ENCODE results near the gene TOE1.

TOE1 gene

DNA sequence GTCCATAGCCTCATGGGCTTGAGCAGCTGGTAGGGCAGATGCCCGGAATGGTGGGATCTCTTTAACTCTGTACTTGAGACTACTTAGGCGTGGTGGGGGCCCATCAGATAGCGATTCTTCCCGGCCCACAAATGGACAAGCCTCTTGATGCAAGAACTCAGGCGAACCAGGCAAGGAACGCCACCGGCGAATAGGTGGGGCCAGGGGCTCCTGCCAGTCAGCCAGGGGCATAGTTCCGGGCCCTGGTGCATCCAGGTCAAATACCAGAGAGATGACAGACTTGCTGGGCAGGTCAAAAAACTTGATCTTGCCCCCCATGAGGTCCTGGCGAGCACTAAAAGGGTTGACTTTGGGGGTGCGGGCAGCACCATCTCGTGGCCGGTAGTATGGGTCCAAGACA lies 5.0 kb downstream of the TOE1 start:
- WGBS (ENCODE audit: insufficient coverage): 93% methylated on average over 13 of the region's 13 CpGs
- no peak overlapping the region for H3K27ac ChIP-seq (ENCODE audit: insufficient read depth in 1 of 2, low read depth in 1 of 2, low read length in 2 of 2, poor library complexity in 1 of 2, severe bottlenecking in 2 of 2)
- no peaks in the 10 kb centered on the region for H3K27me3 ChIP-seq (replicated peaks in 2 of 5; ENCODE audit: control insufficient read depth in 4 of 5, insufficient read depth in 5 of 5, low read length in 4 of 5)
- ChIA-PET POLR2A (no interaction called here), CTCF (interaction anchor here (0.7 to 6.9 kb wide), 3 partner anchors 14 to 326 kb away, joined by 3 to 46 read pairs (median 3); no protein-coding TSS in a partner anchor)
- no peak overlapping the region for H3K4me3 ChIP-seq (ENCODE audit: control insufficient read depth in 1 of 7, extremely low read depth in 1 of 7, insufficient read depth in 4 of 7, low read depth in 2 of 7, low read length in 6 of 7)
- peaks cover 15 to 33% (median 24%) of the 10 kb centered on the region in 4 experiments for H3K4me1 ChIP-seq (ENCODE audit: control extremely low read depth in 1 of 4, control insufficient read depth in 4 of 4, insufficient read depth in 4 of 4, low read length in 3 of 4)
- H3K36me3 ChIP-seq (ENCODE audit: control insufficient read depth in 4 of 4, insufficient read depth in 4 of 4, low read length in 3 of 4): peaks cover 14 to 56% (median 47%) of the 10 kb centered on the region in 4 experiments
- no peaks in the 10 kb centered on the region for H3K9me3 ChIP-seq (ENCODE audit: control extremely low read depth in 1 of 5, control insufficient read depth in 4 of 5, insufficient read depth in 2 of 5, low read depth in 1 of 5, low read length in 4 of 5)
- no peak for DNase-seq

GRCh38 chr1:45346473-45346872 lies 6.5 kb downstream of the TOE1 start:
- no peaks in the 10 kb centered on the region for H3K27me3 ChIP-seq (replicated peaks in 2 of 5; ENCODE audit: control insufficient read depth in 4 of 5, insufficient read depth in 5 of 5, low read length in 4 of 5)
- H3K4me1 ChIP-seq (ENCODE audit: control extremely low read depth in 1 of 4, control insufficient read depth in 4 of 4, insufficient read depth in 4 of 4, low read length in 3 of 4): peaks cover 6 to 20% (median 16%) of the 10 kb centered on the region in 4 experiments
- CTCF ChIA-PET: interaction anchor here (6.9 kb wide), 1 partner anchor 13 kb away, joined by 46 read pairs; no protein-coding TSS in a partner anchor
- H3K4me3 ChIP-seq (ENCODE audit: control insufficient read depth in 1 of 7, extremely low read depth in 1 of 7, insufficient read depth in 4 of 7, low read depth in 2 of 7, low read length in 6 of 7): no peak overlapping the region
- POLR2A ChIA-PET: no interaction called here
- H3K36me3 ChIP-seq (ENCODE audit: control insufficient read depth in 4 of 4, insufficient read depth in 4 of 4, low read length in 3 of 4): peaks cover 14 to 54% (median 47%) of the 10 kb centered on the region in 4 experiments
- no CpG with 5 or more reads among the region's 2 CpGs for WGBS (ENCODE audit: insufficient coverage)
- no peak overlapping the region for H3K27ac ChIP-seq (ENCODE audit: insufficient read depth in 1 of 2, low read depth in 1 of 2, low read length in 2 of 2, poor library complexity in 1 of 2, severe bottlenecking in 2 of 2)
- no peaks in the 10 kb centered on the region for H3K9me3 ChIP-seq (ENCODE audit: control extremely low read depth in 1 of 5, control insufficient read depth in 4 of 5, insufficient read depth in 2 of 5, low read depth in 1 of 5, low read length in 4 of 5)
- no peak for DNase-seq

GRCh38 chr1:45348020-45348419 lies 8.1 kb downstream of the TOE1 start:
- no peak overlapping the region for H3K4me3 ChIP-seq (ENCODE audit: control insufficient read depth in 1 of 7, extremely low read depth in 1 of 7, insufficient read depth in 4 of 7, low read depth in 2 of 7, low read length in 6 of 7)
- WGBS (ENCODE audit: insufficient coverage): 100% methylated on average over 1 of the region's 2 CpGs
- POLR2A ChIA-PET: interaction anchor here (1.3 kb wide), 1 partner anchor 8 kb away, joined by 6 read pairs; the partner anchor contains the start of genes MUTYH and TOE1
- no peaks in the 10 kb centered on the region for H3K27me3 ChIP-seq (replicated peaks in 2 of 5; ENCODE audit: control insufficient read depth in 4 of 5, insufficient read depth in 5 of 5, low read length in 4 of 5)
- H3K36me3 ChIP-seq (ENCODE audit: control insufficient read depth in 4 of 4, insufficient read depth in 4 of 4, low read length in 3 of 4): peaks cover 7 to 38% (median 33%) of the 10 kb centered on the region in 4 experiments
- DNase-seq: no peak
- CTCF ChIA-PET: interaction anchor here (1.0 to 6.9 kb wide), 7 partner anchors 8 to 335 kb away, joined by 3 to 46 read pairs (median 5); partner anchors contain the start of genes MMACHC, MUTYH, TOE1 and UROD
- peaks cover 0 to 7% (median 3%) of the 10 kb centered on the region in 4 experiments for H3K4me1 ChIP-seq (ENCODE audit: control extremely low read depth in 1 of 4, control insufficient read depth in 4 of 4, insufficient read depth in 4 of 4, low read length in 3 of 4)
- H3K9me3 ChIP-seq (ENCODE audit: control extremely low read depth in 1 of 5, control insufficient read depth in 4 of 5, insufficient read depth in 2 of 5, low read depth in 1 of 5, low read length in 4 of 5): no peaks in the 10 kb centered on the region
- no peak overlapping the region for H3K27ac ChIP-seq (ENCODE audit: insufficient read depth in 1 of 2, low read depth in 1 of 2, low read length in 2 of 2, poor library complexity in 1 of 2, severe bottlenecking in 2 of 2)

GRCh38 chr1:45348609-45348965 lies 8.6 kb downstream of the TOE1 start:
- no peak for DNase-seq
- no peaks in the 10 kb centered on the region for H3K27me3 ChIP-seq (replicated peaks in 2 of 5; ENCODE audit: control insufficient read depth in 4 of 5, insufficient read depth in 5 of 5, low read length in 4 of 5)
- H3K4me1 ChIP-seq (ENCODE audit: control extremely low read depth in 1 of 4, control insufficient read depth in 4 of 4, insufficient read depth in 4 of 4, low read length in 3 of 4): peaks cover 0 to 10% (median 1%) of the 10 kb centered on the region in 4 experiments
- ChIA-PET POLR2A (interaction anchor here (1.3 kb wide), 1 partner anchor 8 kb away, joined by 6 read pairs; the partner anchor contains the start of genes MUTYH and TOE1), CTCF (interaction anchor here (0.8 to 6.9 kb wide), 10 partner anchors 9 to 336 kb away, joined by 3 to 46 read pairs (median 4); partner anchors contain the start of genes CCDC163, MMACHC, MUTYH and TOE1)
- no peak overlapping the region for H3K27ac ChIP-seq (ENCODE audit: insufficient read depth in 1 of 2, low read depth in 1 of 2, low read length in 2 of 2, poor library complexity in 1 of 2, severe bottlenecking in 2 of 2)
- 63% methylated on average over 1 of the region's 1 CpG for WGBS (ENCODE audit: insufficient coverage)
- H3K4me3 ChIP-seq (ENCODE audit: control insufficient read depth in 1 of 7, extremely low read depth in 1 of 7, insufficient read depth in 4 of 7, low read depth in 2 of 7, low read length in 6 of 7): no peak overlapping the region
- H3K9me3 ChIP-seq (ENCODE audit: control extremely low read depth in 1 of 5, control insufficient read depth in 4 of 5, insufficient read depth in 2 of 5, low read depth in 1 of 5, low read length in 4 of 5): no peaks in the 10 kb centered on the region
- peaks cover 3 to 32% (median 27%) of the 10 kb centered on the region in 4 experiments for H3K36me3 ChIP-seq (ENCODE audit: control insufficient read depth in 4 of 4, insufficient read depth in 4 of 4, low read length in 3 of 4)

DNA sequence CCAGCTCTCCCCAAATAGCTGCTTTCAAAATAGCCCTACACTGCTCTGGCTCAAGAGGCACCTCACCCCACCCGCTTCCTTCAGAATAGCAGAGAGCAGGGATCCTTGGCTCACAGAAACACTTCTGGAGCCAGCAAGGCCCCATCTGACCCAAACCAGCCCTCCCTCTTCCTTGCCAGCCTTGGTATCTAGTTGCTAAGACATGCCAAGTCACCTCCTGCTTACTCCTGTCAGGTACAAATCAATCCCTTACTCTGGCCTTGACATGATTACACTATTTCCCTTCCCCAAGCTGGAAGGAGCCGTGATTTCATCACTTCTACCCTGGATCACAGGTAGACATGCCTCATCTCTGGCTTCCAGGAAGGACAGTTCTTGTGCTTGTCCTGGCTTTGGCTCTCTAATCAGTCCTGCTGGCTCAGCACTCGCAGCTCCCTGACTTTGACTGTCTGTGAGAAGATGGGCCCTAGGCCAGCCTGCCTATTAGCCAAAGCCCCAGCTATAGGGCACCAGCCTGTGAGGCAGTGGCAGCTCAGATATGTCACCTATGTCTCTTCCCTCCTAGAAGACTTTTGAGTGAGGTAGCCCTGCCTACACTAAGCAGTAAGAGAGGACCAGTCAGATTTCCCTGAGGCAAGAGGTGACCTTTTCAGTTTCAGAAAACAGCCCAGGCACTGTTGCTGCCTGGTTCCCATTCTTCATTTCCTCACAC lies 9.2 kb downstream of the TOE1 start:
- peaks cover 2 to 27% (median 23%) of the 10 kb centered on the region in 4 experiments for H3K36me3 ChIP-seq (ENCODE audit: control insufficient read depth in 4 of 4, insufficient read depth in 4 of 4, low read length in 3 of 4)
- H3K27me3 ChIP-seq (replicated peaks in 2 of 5; ENCODE audit: control insufficient read depth in 4 of 5, insufficient read depth in 5 of 5, low read length in 4 of 5): no peaks in the 10 kb centered on the region
- WGBS (ENCODE audit: insufficient coverage): 87% methylated on average over 2 of the region's 3 CpGs
- peaks cover 0 to 16% (median 1%) of the 10 kb centered on the region in 4 experiments for H3K4me1 ChIP-seq (ENCODE audit: control extremely low read depth in 1 of 4, control insufficient read depth in 4 of 4, insufficient read depth in 4 of 4, low read length in 3 of 4)
- no peak overlapping the region for H3K4me3 ChIP-seq (ENCODE audit: control insufficient read depth in 1 of 7, extremely low read depth in 1 of 7, insufficient read depth in 4 of 7, low read depth in 2 of 7, low read length in 6 of 7)
- ChIA-PET CTCF (interaction anchor here (0.8 to 6.9 kb wide), 10 partner anchors 10 to 336 kb away, joined by 3 to 46 read pairs (median 4); partner anchors contain the start of genes CCDC163, MMACHC, MUTYH and TOE1), POLR2A (interaction anchor here (1.3 kb wide), 1 partner anchor 9 kb away, joined by 6 read pairs; the partner anchor contains the start of genes MUTYH and TOE1)
- no peaks in the 10 kb centered on the region for H3K9me3 ChIP-seq (ENCODE audit: control extremely low read depth in 1 of 5, control insufficient read depth in 4 of 5, insufficient read depth in 2 of 5, low read depth in 1 of 5, low read length in 4 of 5)
- no peak overlapping the region for H3K27ac ChIP-seq (ENCODE audit: insufficient read depth in 1 of 2, low read depth in 1 of 2, low read length in 2 of 2, poor library complexity in 1 of 2, severe bottlenecking in 2 of 2)
- no peak for DNase-seq

- CTCF ChIA-PET: interaction anchor here (0.8 to 6.9 kb wide), 4 partner anchors 8 to 141 kb away, joined by 3 to 46 read pairs (median 19); partner anchors contain the start of genes MUTYH and TOE1
- Histone ChIP-seq H3K27ac (ENCODE audit: insufficient read depth in 1 of 2, low read depth in 1 of 2, low read length in 2 of 2, poor library complexity in 1 of 2, severe bottlenecking in 2 of 2) (no peak overlapping the region), H3K27me3 (replicated peaks in 2 of 5; ENCODE audit: control insufficient read depth in 4 of 5, insufficient read depth in 5 of 5, low read length in 4 of 5) (no peaks in the 10 kb centered on the region), H3K4me3 (ENCODE audit: control insufficient read depth in 1 of 7, extremely low read depth in 1 of 7, insufficient read depth in 4 of 7, low read depth in 2 of 7, low read length in 6 of 7) (no peak overlapping the region), H3K36me3 (ENCODE audit: control insufficient read depth in 4 of 4, insufficient read depth in 4 of 4, low read length in 3 of 4) (peaks cover 0 to 7% (median 2%) of the 10 kb centered on the region in 4 experiments), H3K9me3 (ENCODE audit: control extremely low read depth in 1 of 5, control insufficient read depth in 4 of 5, insufficient read depth in 2 of 5, low read depth in 1 of 5, low read length in 4 of 5) (no peaks in the 10 kb centered on the region), H3K4me1 (ENCODE audit: control extremely low read depth in 1 of 4, control insufficient read depth in 4 of 4, insufficient read depth in 4 of 4, low read length in 3 of 4) (peaks cover 0 to 20% (median 7%) of the 10 kb centered on the region in 4 experiments)
- POLR2A ChIA-PET: no interaction called here
- WGBS (ENCODE audit: insufficient coverage): 94% methylated on average over 5 of the region's 5 CpGs
- DNase-seq: no peak
Measured at GRCh38 chr1:45351508-45351907, 11.5 kb downstream of the TOE1 start.

Measured in common myeloid progenitor, CD34-positive (primary cell).